HEK293 (cell line): Measurements from ENCODE around the gene TAS1R1.

Source experiments
- CTCF ChIA-PET: fragments of 350-600 bp; formaldehyde crosslinking; extraction: SDS; loops from one replicate; lab custom pipeline; 2021; ENCODE audit warnings: antibody characterized with exemption; lab: Yijun Ruan, JAX
- POLR2A ChIA-PET: fragments of 300-600 bp; formaldehyde crosslinking; extraction: SDS; loops from one replicate; lab custom pipeline; 2020; ENCODE audit warnings: antibody characterized with exemption, inconsistent platforms; lab: Yijun Ruan, JAX
- H3K27ac ChIP-seq: fragments of 200-500 bp; sonication (Bioruptor generic); 2 replicates; pipeline ENCODE4 v1.5.1; 2014; ENCODE audit warnings: low read depth, low read length, control low read depth, inconsistent platforms; ENCODE audit errors: extremely low read depth
- H3K36me3 ChIP-seq, 2 experiments: fragments of 200-500 bp in 1 of 2; sonication (Bioruptor generic) in 1 of 2; 1 replicate in 1 of 2; 2 replicates in 1 of 2; pipeline ENCODE4 v1.5.1; 2014 to 2017; ENCODE audit warnings: inconsistent platforms in 2 of 2, low read length in 2 of 2; ENCODE audit not compliant: control insufficient read depth in 2 of 2, insufficient read depth in 1 of 2
- H3K4me1 ChIP-seq: fragments of 200-500 bp; sonication (Bioruptor generic); 2 replicates; pipeline ENCODE4 v1.5.1; 2014; ENCODE audit warnings: mild to moderate bottlenecking, low read length, inconsistent platforms; ENCODE audit not compliant: control insufficient read depth, insufficient read depth
- H3K4me3 ChIP-seq: 2 replicates; pipeline ENCODE4 v1.5.1; 2011; ENCODE audit warnings: low read depth, mild to moderate bottlenecking, control low read depth, low read length, moderate library complexity
- H3K9me3 ChIP-seq: fragments of 200-500 bp; sonication (Bioruptor generic); 2 replicates; pipeline ENCODE4 v1.5.1; 2014; ENCODE audit warnings: low read depth, low read length, inconsistent platforms; ENCODE audit not compliant: control insufficient read depth, insufficient read depth
- RBAK ChIP-seq: fragments of 450-650 bp; formaldehyde crosslinking; IDR thresholded peaks from 2 replicates; pipeline ENCODE4 v1.5.1; 2016; ENCODE audit warnings: missing biosample characterization, missing genetic modification characterization
- TCF7L2 ChIP-seq: IDR thresholded peaks from 2 replicates; pipeline ENCODE4 v1.6.1; 2011; ENCODE audit warnings: low read depth, mild to moderate bottlenecking, inconsistent platforms, low read length, moderate library complexity, borderline replicate concordance
- YY2 ChIP-seq: fragments of 450-650 bp; formaldehyde crosslinking; IDR thresholded peaks from 2 replicates; pipeline ENCODE4 v1.5.1; 2016; ENCODE audit warnings: missing biosample characterization, missing genetic modification characterization
- ZBTB21 ChIP-seq: fragments of 450-650 bp; formaldehyde crosslinking; IDR thresholded peaks from 2 replicates; pipeline ENCODE4 v1.5.1; 2017; ENCODE audit warnings: missing biosample characterization, missing genetic modification characterization
- ZIC2 ChIP-seq: fragments of 450-650 bp; formaldehyde crosslinking; IDR thresholded peaks from 2 replicates; pipeline ENCODE4 v1.5.1; 2016; ENCODE audit warnings: missing biosample characterization, missing genetic modification characterization
- ZNF223 ChIP-seq: fragments of 450-650 bp; formaldehyde crosslinking; IDR thresholded peaks from 2 replicates; pipeline ENCODE4 v1.5.1; 2016; ENCODE audit warnings: missing biosample characterization, missing genetic modification characterization
- ZNF37A ChIP-seq: fragments of 450-650 bp; IDR thresholded peaks from 2 replicates; pipeline ENCODE4 v1.5.1; 2018; ENCODE audit warnings: missing biosample characterization, missing genetic modification characterization
- ZNF433 ChIP-seq: fragments of 450-650 bp; formaldehyde crosslinking; IDR thresholded peaks from 2 replicates; pipeline ENCODE4 v1.5.1; 2016; ENCODE audit warnings: missing biosample characterization, missing genetic modification characterization, low read depth
- ZNF501 ChIP-seq: fragments of 450-650 bp; formaldehyde crosslinking; IDR thresholded peaks from 2 replicates; pipeline ENCODE4 v1.5.1; 2016; ENCODE audit warnings: missing biosample characterization, missing genetic modification characterization
- ZNF530 ChIP-seq: fragments of 450-650 bp; formaldehyde crosslinking; IDR thresholded peaks from 2 replicates; pipeline ENCODE4 v1.5.1; 2016; ENCODE audit warnings: low read depth, missing biosample characterization, missing genetic modification characterization
- ZNF561 ChIP-seq: fragments of 450-650 bp; IDR thresholded peaks from 2 replicates; pipeline ENCODE4 v1.5.1; 2018; ENCODE audit warnings: missing biosample characterization, missing genetic modification characterization, borderline replicate concordance
- ZNF610 ChIP-seq: fragments of 450-650 bp; formaldehyde crosslinking; IDR thresholded peaks from 2 replicates; pipeline ENCODE4 v1.5.1; 2016; ENCODE audit warnings: missing biosample characterization, missing genetic modification characterization, borderline replicate concordance
- TF ChIP-seq, protein P1 (sequence below): fragments of 450-650 bp; formaldehyde crosslinking; IDR thresholded peaks from 2 replicates; pipeline ENCODE4 v1.5.1; 2016; ENCODE audit warnings: missing biosample characterization, missing genetic modification characterization
- TF ChIP-seq, protein P2 (sequence below): fragments of 450-650 bp; formaldehyde crosslinking; IDR thresholded peaks from 2 replicates; pipeline ENCODE4 v1.5.1; 2017; ENCODE audit warnings: missing biosample characterization, missing genetic modification characterization
- TF ChIP-seq, protein P3 (sequence below): fragments of 450-650 bp; formaldehyde crosslinking; IDR thresholded peaks from 2 replicates; pipeline ENCODE4 v1.5.1; 2016; ENCODE audit warnings: missing biosample characterization, missing genetic modification characterization
- TF ChIP-seq, protein P4 (sequence below): fragments of 450-650 bp; formaldehyde crosslinking; IDR thresholded peaks from 2 replicates; pipeline ENCODE4 v1.5.1; 2016; ENCODE audit warnings: missing biosample characterization, missing genetic modification characterization
- TF ChIP-seq, protein P5 (sequence below): fragments of 450-650 bp; formaldehyde crosslinking; IDR thresholded peaks from 2 replicates; pipeline ENCODE4 v1.5.1; 2016; ENCODE audit warnings: missing biosample characterization, missing genetic modification characterization
- TF ChIP-seq, protein P6 (sequence below): IDR thresholded peaks from 2 replicates; pipeline ENCODE4 v1.6.1; 2011; ENCODE audit warnings: mild to moderate bottlenecking, low read depth, low read length, borderline replicate concordance

TAS1R1 gene

DNA sequence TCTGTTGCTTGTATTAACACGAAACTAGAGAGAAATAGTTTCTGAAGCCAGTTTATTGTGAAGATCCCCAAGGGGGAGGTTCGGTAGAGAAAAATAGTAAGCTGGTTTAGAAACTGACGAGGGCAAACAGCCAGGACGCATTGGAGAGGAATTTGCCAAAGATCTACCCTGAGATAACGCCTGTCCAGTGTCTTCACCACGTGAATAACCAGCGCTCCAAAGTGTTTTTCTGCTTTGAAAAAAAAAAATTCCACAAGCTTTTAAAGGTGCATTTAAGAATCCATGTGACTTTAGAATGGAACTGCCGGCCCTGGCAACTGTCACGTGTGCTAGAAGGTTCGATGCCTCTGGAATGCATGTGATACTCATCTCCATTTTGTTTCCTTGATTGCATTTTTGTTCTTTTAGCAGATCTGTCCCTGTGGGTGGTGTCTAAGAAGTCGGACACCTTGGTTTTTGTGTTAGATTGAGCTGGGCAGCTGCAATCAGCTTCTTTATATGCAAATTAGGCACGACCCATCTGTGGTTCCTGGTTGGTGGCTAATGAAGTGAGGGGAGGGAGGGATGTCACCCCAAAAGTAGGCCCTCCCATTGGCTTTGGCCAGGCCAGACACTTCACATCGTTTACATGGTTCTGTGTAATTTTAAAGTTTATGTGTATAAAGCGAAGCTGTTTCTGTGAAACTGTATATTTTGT lies 68.3 kb downstream of the TAS1R1 start:
- CTCF ChIA-PET, result interaction anchor here (0.7 to 1.9 kb wide), 4 partner anchors 11 to 1082 kb away, joined by 3 to 8 read pairs (median 4); partner anchors contain the start of gene TAS1R1
- peaks cover 25 to 80% of the 10 kb centered on the region in 2 experiments; a peak in 2 of 3 replicates for H3K36me3 ChIP-seq
- H3K27ac ChIP-seq, result no peak overlapping the region
- no peaks in the 10 kb centered on the region for H3K9me3 ChIP-seq
- H3K4me3 ChIP-seq, result no peak overlapping the region
- POLR2A ChIA-PET, result interaction anchor here (1.7 kb wide), 1 partner anchor 21 kb away, joined by 11 read pairs; the partner anchor contains the start of gene KLHL21
- TF ChIP-seq TCF7L2, result no peak
- no peak for TF ChIP-seq ZNF530
- TF ChIP-seq ZNF610 (tag by site-specific recombination), result no peak
- no peak for TF ChIP-seq ZNF561 (tag by site-specific recombination)
- no peak for TF ChIP-seq ZNF501 (tag by site-specific recombination)
- TF ChIP-seq, protein P1, sequence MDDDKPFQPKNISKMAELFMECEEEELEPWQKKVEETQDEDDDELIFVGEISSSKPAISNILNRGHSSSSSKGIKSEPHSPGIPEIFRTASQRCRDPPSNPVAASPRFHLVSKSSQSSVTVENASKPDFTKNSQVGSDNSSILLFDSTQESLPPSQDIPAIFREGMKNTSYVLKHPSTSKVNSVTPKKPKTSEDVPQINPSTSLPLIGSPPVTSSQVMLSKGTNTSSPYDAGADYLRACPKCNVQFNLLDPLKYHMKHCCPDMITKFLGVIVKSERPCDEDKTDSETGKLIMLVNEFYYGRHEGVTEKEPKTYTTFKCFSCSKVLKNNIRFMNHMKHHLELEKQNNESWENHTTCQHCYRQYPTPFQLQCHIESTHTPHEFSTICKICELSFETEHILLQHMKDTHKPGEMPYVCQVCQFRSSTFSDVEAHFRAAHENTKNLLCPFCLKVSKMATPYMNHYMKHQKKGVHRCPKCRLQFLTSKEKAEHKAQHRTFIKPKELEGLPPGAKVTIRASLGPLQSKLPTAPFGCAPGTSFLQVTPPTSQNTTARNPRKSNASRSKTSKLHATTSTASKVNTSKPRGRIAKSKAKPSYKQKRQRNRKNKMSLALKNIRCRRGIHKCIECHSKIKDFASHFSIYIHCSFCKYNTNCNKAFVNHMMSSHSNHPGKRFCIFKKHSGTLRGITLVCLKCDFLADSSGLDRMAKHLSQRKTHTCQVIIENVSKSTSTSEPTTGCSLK, result no peak
- TF ChIP-seq, protein P2, sequence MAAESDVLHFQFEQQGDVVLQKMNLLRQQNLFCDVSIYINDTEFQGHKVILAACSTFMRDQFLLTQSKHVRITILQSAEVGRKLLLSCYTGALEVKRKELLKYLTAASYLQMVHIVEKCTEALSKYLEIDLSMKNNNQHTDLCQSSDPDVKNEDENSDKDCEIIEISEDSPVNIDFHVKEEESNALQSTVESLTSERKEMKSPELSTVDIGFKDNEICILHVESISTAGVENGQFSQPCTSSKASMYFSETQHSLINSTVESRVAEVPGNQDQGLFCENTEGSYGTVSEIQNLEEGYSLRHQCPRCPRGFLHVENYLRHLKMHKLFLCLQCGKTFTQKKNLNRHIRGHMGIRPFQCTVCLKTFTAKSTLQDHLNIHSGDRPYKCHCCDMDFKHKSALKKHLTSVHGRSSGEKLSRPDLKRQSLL (tag by site-specific recombination), result no peak
- TF ChIP-seq, protein P3, sequence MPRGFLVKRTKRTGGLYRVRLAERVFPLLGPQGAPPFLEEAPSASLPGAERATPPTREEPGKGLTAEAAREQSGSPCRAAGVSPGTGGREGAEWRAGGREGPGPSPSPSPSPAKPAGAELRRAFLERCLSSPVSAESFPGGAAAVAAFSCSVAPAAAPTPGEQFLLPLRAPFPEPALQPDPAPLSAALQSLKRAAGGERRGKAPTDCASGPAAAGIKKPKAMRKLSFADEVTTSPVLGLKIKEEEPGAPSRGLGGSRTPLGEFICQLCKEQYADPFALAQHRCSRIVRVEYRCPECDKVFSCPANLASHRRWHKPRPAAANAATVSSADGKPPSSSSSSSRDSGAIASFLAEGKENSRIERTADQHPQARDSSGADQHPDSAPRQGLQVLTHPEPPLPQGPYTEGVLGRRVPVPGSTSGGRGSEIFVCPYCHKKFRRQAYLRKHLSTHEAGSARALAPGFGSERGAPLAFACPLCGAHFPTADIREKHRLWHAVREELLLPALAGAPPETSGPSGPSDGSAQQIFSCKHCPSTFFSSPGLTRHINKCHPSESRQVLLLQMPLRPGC, result no peak
- no peak for TF ChIP-seq ZBTB21 (tag by site-specific recombination)
- TF ChIP-seq ZNF37A (tag by site-specific recombination), result no peak
- no peak for TF ChIP-seq ZNF433 (tag by site-specific recombination)
- TF ChIP-seq, protein P4, sequence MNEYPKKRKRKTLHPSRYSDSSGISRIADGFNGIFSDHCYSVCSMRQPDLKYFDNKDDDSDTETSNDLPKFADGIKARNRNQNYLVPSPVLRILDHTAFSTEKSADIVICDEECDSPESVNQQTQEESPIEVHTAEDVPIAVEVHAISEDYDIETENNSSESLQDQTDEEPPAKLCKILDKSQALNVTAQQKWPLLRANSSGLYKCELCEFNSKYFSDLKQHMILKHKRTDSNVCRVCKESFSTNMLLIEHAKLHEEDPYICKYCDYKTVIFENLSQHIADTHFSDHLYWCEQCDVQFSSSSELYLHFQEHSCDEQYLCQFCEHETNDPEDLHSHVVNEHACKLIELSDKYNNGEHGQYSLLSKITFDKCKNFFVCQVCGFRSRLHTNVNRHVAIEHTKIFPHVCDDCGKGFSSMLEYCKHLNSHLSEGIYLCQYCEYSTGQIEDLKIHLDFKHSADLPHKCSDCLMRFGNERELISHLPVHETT (tag by site-specific recombination), result no peak
- TF ChIP-seq, protein P5, sequence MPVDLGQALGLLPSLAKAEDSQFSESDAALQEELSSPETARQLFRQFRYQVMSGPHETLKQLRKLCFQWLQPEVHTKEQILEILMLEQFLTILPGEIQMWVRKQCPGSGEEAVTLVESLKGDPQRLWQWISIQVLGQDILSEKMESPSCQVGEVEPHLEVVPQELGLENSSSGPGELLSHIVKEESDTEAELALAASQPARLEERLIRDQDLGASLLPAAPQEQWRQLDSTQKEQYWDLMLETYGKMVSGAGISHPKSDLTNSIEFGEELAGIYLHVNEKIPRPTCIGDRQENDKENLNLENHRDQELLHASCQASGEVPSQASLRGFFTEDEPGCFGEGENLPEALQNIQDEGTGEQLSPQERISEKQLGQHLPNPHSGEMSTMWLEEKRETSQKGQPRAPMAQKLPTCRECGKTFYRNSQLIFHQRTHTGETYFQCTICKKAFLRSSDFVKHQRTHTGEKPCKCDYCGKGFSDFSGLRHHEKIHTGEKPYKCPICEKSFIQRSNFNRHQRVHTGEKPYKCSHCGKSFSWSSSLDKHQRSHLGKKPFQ, result no peak
- no peak for TF ChIP-seq ZIC2
- TF ChIP-seq YY2 (tag by site-specific recombination), result no peak
- TF ChIP-seq, protein P6, sequence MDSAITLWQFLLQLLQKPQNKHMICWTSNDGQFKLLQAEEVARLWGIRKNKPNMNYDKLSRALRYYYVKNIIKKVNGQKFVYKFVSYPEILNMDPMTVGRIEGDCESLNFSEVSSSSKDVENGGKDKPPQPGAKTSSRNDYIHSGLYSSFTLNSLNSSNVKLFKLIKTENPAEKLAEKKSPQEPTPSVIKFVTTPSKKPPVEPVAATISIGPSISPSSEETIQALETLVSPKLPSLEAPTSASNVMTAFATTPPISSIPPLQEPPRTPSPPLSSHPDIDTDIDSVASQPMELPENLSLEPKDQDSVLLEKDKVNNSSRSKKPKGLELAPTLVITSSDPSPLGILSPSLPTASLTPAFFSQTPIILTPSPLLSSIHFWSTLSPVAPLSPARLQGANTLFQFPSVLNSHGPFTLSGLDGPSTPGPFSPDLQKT, result no peak
- TF ChIP-seq RBAK, result no peak
- no peak for TF ChIP-seq ZNF223 (tag by site-specific recombination)
- H3K4me1 ChIP-seq, result no peaks in the 10 kb centered on the region
